NT2/D1 (cell line): ENCODE results near the gene C5AR1.
"Not testable (repeated sequence)": the region's sequence is repeated elsewhere in the genome, so short reads cannot be mapped to it uniquely, and the experiment has no call there.

Experiments used
- SUZ12 ChIP-seq: IDR thresholded peaks from 2 replicates; pipeline ENCODE4 v1.6.1; 2011; ENCODE audit not compliant: insufficient read length, insufficient read depth; ENCODE audit errors: extremely low read depth
- YY1 ChIP-seq: IDR thresholded peaks from 2 replicates; pipeline ENCODE4 v1.6.1; 2011; ENCODE audit not compliant: insufficient read length, insufficient read depth
- ZNF274 ChIP-seq: IDR thresholded peaks from 2 replicates; pipeline ENCODE4 v1.6.1; 2011; ENCODE audit warnings: mild to moderate bottlenecking, low read depth, low read length

- not testable (repeated sequence) for TF ChIP-seq ZNF274, YY1, SUZ12
Observed at GRCh38 chr19:47336765-47337718, 27.4 kb downstream of the C5AR1 start.
